A673 (cell line): ENCODE measurements around the gene CDKN2B.

ENCODE experiments used
- EZH2 ChIP-seq: fragments of 200-600 bp; sonication (generic); IDR thresholded peaks from 2 replicates; pipeline ENCODE4 v1.6.1; 2017; ENCODE audit warnings: borderline replicate concordance, low read depth, mild to moderate bottlenecking, mixed read lengths, antibody characterized with exemption, low read length; ENCODE audit not compliant: poor library complexity, severe bottlenecking
- TF ChIP-seq, protein P1 (sequence below): fragments of 300-800, 200-600 bp; sonication (generic); conservative IDR thresholded peaks from 2 replicates; pipeline ENCODE4 v1.5.1; 2017; ENCODE audit warnings: low read depth, mild to moderate bottlenecking, antibody characterized with exemption, low read length, moderate library complexity, mixed read lengths

GRCh38 chr9:22037954-22038690 lies 29.0 kb upstream of the CDKN2B start:
- TF ChIP-seq, protein P1, sequence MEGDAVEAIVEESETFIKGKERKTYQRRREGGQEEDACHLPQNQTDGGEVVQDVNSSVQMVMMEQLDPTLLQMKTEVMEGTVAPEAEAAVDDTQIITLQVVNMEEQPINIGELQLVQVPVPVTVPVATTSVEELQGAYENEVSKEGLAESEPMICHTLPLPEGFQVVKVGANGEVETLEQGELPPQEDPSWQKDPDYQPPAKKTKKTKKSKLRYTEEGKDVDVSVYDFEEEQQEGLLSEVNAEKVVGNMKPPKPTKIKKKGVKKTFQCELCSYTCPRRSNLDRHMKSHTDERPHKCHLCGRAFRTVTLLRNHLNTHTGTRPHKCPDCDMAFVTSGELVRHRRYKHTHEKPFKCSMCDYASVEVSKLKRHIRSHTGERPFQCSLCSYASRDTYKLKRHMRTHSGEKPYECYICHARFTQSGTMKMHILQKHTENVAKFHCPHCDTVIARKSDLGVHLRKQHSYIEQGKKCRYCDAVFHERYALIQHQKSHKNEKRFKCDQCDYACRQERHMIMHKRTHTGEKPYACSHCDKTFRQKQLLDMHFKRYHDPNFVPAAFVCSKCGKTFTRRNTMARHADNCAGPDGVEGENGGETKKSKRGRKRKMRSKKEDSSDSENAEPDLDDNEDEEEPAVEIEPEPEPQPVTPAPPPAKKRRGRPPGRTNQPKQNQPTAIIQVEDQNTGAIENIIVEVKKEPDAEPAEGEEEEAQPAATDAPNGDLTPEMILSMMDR: no peak
- no peak for TF ChIP-seq EZH2
